Liver (tissue), 3 donors: ENCODE data around the gene FRA10AC1.
"Not testable (repeated sequence)": the region's sequence is repeated elsewhere in the genome, so short reads cannot be mapped to it uniquely, and the experiment has no call there.

Experiments used
- FOXA1 ChIP-seq: IDR thresholded peaks from 2 replicates; pipeline ENCODE4 v1.6.1; 2016; ENCODE audit warnings: antibody characterized with exemption
- GABPA ChIP-seq, 2 donors: IDR thresholded peaks in 1 of 2; conservative IDR thresholded peaks in 1 of 2; 2 replicates each; pipeline ENCODE4 v1.6.1; 2016; ENCODE audit warnings: antibody characterized with exemption in 2 of 2, mild to moderate bottlenecking in 1 of 2, moderate library complexity in 1 of 2
- JUND ChIP-seq, 2 donors: IDR thresholded peaks; 2 replicates each; pipeline ENCODE4 v1.6.1; 2016; ENCODE audit warnings: antibody characterized with exemption in 2 of 2
- RAD21 ChIP-seq, 2 donors: IDR thresholded peaks; 2 replicates each; pipeline ENCODE4 v1.6.1; 2016; ENCODE audit warnings: antibody characterized with exemption in 2 of 2, mild to moderate bottlenecking in 2 of 2
- RXRA ChIP-seq, 2 donors: IDR thresholded peaks; 2 replicates each; pipeline ENCODE4 v1.6.1; 2017 to 2018; ENCODE audit warnings: antibody characterized with exemption in 2 of 2, mild to moderate bottlenecking in 1 of 2
- SP1 ChIP-seq: IDR thresholded peaks from 2 replicates; pipeline ENCODE4 v1.6.1; 2018; ENCODE audit warnings: antibody characterized with exemption, mild to moderate bottlenecking
- TAF1 ChIP-seq: conservative IDR thresholded peaks from 2 replicates; pipeline ENCODE4 v1.6.1; 2016; ENCODE audit warnings: antibody characterized with exemption, mild to moderate bottlenecking
- YY1 ChIP-seq: IDR thresholded peaks from 2 replicates; pipeline ENCODE4 v1.6.1; 2016; ENCODE audit warnings: antibody characterized with exemption, mild to moderate bottlenecking
- TF ChIP-seq, protein P1 (sequence below): fragments of 150-350 bp; IDR thresholded peaks from 2 replicates; pipeline ENCODE4 v1.5.1; 2017; ENCODE audit warnings: improper control_type of control experiment, low read depth, low read length; ENCODE audit not compliant: missing input control
- TF ChIP-seq, protein P2 (sequence below): IDR thresholded peaks from 2 replicates; pipeline ENCODE4 v1.6.1; 2016; ENCODE audit warnings: antibody characterized with exemption
- TF ChIP-seq, protein P3 (sequence below): IDR thresholded peaks from 2 replicates; pipeline ENCODE4 v1.6.1; 2016; ENCODE audit warnings: antibody characterized with exemption
- TF ChIP-seq, protein P4 (sequence below): IDR thresholded peaks from 2 replicates; pipeline ENCODE4 v1.6.1; 2016; ENCODE audit warnings: antibody characterized with exemption, mild to moderate bottlenecking
- donor health status: healthy.
- donor health status: healthy.

DNA sequence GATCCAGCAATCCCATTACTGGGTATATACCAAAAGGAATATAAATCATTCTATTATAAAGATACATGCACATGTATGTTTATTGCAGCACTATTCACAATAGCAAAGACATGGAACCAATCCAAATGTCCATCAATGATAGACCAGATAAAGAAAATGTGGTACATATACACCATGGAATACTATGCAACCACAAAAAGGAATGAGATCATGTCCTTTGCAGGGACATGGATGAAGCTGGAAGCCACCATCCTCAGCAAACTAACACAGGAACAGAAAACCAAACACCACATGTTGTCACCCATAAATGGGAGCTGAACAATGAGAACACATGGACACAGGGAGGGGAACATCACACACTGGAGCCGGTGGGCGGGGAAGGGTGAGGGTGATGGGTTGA lies 5.8 kb downstream of the FRA10AC1 start:
- TF ChIP-seq, protein P1, sequence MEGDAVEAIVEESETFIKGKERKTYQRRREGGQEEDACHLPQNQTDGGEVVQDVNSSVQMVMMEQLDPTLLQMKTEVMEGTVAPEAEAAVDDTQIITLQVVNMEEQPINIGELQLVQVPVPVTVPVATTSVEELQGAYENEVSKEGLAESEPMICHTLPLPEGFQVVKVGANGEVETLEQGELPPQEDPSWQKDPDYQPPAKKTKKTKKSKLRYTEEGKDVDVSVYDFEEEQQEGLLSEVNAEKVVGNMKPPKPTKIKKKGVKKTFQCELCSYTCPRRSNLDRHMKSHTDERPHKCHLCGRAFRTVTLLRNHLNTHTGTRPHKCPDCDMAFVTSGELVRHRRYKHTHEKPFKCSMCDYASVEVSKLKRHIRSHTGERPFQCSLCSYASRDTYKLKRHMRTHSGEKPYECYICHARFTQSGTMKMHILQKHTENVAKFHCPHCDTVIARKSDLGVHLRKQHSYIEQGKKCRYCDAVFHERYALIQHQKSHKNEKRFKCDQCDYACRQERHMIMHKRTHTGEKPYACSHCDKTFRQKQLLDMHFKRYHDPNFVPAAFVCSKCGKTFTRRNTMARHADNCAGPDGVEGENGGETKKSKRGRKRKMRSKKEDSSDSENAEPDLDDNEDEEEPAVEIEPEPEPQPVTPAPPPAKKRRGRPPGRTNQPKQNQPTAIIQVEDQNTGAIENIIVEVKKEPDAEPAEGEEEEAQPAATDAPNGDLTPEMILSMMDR, result not testable (repeated sequence)
- not testable (repeated sequence) for TF ChIP-seq YY1; GABPA (IDR thresholded peaks at IDR 0.05 in 1 of 2, conservative IDR thresholded peaks at IDR 0.05 in 1 of 2); RAD21 (IDR thresholded peaks at IDR 0.05); SP1; TAF1; FOXA1; RXRA (IDR thresholded peaks at IDR 0.05); JUND (IDR thresholded peaks at IDR 0.05)
- TF ChIP-seq, protein P2, sequence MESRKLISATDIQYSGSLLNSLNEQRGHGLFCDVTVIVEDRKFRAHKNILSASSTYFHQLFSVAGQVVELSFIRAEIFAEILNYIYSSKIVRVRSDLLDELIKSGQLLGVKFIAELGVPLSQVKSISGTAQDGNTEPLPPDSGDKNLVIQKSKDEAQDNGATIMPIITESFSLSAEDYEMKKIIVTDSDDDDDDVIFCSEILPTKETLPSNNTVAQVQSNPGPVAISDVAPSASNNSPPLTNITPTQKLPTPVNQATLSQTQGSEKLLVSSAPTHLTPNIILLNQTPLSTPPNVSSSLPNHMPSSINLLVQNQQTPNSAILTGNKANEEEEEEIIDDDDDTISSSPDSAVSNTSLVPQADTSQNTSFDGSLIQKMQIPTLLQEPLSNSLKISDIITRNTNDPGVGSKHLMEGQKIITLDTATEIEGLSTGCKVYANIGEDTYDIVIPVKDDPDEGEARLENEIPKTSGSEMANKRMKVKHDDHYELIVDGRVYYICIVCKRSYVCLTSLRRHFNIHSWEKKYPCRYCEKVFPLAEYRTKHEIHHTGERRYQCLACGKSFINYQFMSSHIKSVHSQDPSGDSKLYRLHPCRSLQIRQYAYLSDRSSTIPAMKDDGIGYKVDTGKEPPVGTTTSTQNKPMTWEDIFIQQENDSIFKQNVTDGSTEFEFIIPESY, result not testable (repeated sequence)
- TF ChIP-seq, protein P3, sequence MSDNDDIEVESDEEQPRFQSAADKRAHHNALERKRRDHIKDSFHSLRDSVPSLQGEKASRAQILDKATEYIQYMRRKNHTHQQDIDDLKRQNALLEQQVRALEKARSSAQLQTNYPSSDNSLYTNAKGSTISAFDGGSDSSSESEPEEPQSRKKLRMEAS, result not testable (repeated sequence)
- TF ChIP-seq, protein P4, sequence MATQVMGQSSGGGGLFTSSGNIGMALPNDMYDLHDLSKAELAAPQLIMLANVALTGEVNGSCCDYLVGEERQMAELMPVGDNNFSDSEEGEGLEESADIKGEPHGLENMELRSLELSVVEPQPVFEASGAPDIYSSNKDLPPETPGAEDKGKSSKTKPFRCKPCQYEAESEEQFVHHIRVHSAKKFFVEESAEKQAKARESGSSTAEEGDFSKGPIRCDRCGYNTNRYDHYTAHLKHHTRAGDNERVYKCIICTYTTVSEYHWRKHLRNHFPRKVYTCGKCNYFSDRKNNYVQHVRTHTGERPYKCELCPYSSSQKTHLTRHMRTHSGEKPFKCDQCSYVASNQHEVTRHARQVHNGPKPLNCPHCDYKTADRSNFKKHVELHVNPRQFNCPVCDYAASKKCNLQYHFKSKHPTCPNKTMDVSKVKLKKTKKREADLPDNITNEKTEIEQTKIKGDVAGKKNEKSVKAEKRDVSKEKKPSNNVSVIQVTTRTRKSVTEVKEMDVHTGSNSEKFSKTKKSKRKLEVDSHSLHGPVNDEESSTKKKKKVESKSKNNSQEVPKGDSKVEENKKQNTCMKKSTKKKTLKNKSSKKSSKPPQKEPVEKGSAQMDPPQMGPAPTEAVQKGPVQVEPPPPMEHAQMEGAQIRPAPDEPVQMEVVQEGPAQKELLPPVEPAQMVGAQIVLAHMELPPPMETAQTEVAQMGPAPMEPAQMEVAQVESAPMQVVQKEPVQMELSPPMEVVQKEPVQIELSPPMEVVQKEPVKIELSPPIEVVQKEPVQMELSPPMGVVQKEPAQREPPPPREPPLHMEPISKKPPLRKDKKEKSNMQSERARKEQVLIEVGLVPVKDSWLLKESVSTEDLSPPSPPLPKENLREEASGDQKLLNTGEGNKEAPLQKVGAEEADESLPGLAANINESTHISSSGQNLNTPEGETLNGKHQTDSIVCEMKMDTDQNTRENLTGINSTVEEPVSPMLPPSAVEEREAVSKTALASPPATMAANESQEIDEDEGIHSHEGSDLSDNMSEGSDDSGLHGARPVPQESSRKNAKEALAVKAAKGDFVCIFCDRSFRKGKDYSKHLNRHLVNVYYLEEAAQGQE, result not testable (repeated sequence)
